ENCODE data around the gene FIBP.

DNA sequence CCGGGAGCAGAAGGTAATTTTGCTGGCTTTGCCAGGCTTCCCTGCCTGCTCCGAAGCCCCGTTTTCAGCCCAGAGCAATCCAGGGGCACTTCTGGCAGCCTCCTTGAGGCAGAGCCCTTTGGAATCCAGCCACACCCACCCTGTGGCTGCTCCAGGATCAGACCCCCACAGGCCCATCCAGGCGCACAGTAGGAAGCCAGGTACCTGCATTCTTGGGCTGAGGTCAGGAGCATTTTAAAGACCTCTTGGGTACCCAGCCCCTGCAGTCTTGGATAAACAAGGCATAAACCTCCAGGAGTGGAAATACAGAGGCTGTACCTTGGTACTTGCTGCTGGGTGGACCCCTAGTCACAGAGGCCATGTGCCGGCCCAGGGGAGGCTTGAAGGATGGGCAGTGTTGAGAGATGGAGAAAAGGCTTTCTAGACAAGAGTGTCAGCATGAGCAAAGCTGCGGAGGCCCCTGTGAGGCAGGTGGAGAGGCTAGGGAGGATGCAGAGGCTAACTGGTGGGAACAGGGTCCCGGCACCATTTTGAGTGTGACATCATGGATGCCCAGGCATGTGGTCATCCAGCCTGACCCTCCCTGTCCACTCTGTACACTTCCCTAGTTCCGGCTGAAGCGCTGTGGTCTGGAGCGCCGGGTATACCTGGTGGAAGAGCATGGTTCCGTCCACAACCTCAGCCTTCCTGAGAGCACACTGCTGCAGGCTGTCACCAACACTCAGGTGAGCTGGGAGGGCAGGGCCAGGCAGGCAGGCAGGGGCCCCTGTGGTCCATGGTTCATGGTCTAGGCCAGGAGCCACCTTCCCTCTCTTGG, 24.2 kb downstream of the FIBP start:
- TF ChIP-seq, protein P1, sequence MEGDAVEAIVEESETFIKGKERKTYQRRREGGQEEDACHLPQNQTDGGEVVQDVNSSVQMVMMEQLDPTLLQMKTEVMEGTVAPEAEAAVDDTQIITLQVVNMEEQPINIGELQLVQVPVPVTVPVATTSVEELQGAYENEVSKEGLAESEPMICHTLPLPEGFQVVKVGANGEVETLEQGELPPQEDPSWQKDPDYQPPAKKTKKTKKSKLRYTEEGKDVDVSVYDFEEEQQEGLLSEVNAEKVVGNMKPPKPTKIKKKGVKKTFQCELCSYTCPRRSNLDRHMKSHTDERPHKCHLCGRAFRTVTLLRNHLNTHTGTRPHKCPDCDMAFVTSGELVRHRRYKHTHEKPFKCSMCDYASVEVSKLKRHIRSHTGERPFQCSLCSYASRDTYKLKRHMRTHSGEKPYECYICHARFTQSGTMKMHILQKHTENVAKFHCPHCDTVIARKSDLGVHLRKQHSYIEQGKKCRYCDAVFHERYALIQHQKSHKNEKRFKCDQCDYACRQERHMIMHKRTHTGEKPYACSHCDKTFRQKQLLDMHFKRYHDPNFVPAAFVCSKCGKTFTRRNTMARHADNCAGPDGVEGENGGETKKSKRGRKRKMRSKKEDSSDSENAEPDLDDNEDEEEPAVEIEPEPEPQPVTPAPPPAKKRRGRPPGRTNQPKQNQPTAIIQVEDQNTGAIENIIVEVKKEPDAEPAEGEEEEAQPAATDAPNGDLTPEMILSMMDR (IDR thresholded peaks at IDR 0.05; ENCODE audit: extremely low read depth in 1 of 2, insufficient read depth in 1 of 2, low read depth in 1 of 2, low read length in 2 of 2): no peak
- no peak for TF ChIP-seq JUN (IDR thresholded peaks at IDR 0.05; ENCODE audit: borderline replicate concordance, insufficient read depth, insufficient read length, low read depth)
- TF ChIP-seq POLR2A (IDR thresholded peaks at IDR 0.05; ENCODE audit: low read depth, low read length): no peak
- TF ChIP-seq POLR2AphosphoS5 (IDR thresholded peaks at IDR 0.05; ENCODE audit: insufficient read depth, low read depth, low read length): no peak
- TF ChIP-seq EZH2 (IDR thresholded peaks at IDR 0.05; ENCODE audit: borderline replicate concordance, low read depth, low read length, severe bottlenecking): no peak
- TF ChIP-seq MYC (IDR thresholded peaks at IDR 0.05; ENCODE audit: low read depth, low read length): no peak
- TF ChIP-seq, protein P2, sequence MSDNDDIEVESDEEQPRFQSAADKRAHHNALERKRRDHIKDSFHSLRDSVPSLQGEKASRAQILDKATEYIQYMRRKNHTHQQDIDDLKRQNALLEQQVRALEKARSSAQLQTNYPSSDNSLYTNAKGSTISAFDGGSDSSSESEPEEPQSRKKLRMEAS (IDR thresholded peaks at IDR 0.05; ENCODE audit: insufficient read depth, insufficient read length): no peak
- no peak for TF ChIP-seq FOS (IDR thresholded peaks at IDR 0.05; ENCODE audit: borderline replicate concordance, insufficient read depth, low read length)
- no peak for TF ChIP-seq GATA2 (IDR thresholded peaks at IDR 0.05; ENCODE audit: insufficient read depth, insufficient read length, low read depth, low read length)
